Stimulated activated naive CD4-positive, alpha-beta T cell (primary cell): Measurements from ENCODE around the gene ATAD5.

Source experiments
- DNase-seq, 6 experiments: peaks; one replicate each; lab custom pipeline; 2025; lab: John Stamatoyannopoulos, UW

ATAD5 gene

DNA sequence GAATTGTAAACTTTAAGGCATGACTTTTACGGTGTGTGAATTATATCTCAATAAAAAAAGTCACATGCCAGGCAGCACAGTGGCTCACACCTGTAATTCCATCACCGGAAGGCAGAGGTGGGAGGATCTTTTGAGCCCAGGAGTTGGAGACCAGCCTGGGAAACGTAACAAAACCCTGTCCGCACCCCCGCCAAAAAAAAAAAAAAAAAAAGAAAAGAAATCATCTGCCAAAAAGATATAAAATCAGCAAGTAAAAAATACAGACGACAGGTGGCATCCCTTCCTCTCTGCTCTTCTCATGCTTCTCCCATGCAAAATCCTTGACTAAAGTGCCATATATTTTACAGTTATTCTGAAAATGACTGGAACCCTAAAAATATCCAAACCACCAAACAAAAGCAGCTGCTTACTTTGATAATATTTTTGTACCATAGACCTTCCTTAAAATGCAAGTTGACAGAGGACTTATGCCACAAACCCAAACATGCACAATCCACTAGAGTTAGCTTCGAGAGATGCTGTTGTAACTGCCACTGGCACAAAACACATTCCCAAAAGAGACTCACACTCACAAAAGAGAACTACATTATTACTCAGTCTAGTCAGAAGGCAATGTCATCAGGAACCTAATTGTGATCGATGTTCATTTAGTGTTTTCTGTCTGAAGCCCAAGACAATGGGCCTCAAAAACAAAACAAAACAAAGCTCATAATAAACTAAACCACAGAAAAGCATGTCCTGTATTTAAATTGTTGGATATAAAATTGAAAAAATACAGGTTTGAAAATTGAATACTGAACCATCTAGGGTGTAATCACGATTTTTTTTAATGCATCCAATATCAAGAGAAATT lies 9.7 kb upstream of the ATAD5 start:
- peak in 2 of 6 experiments; percentile 39 to 40 for DNase-seq

DNA sequence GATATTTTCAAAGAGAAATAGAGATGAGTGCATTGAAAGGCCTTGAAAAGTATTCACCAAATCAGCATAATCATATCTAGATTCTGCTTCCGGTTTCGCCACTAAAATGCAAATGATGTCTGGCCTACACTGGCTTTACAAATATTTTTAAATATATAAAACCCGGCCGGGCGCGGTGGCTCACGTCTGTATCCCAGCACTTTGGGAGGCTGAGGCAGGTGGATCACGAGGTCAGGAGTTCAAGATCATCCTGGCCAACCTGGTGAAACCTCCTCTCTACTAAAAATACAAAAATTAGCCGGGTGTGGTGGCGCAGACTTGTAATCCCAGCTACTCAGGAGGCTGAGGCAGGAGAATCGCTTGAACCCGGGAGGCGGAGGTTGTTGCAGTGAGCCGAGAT lies 8.8 kb upstream of the ATAD5 start:
- peak in 2 of 6 experiments; percentile 14 to 18 for DNase-seq

DNA sequence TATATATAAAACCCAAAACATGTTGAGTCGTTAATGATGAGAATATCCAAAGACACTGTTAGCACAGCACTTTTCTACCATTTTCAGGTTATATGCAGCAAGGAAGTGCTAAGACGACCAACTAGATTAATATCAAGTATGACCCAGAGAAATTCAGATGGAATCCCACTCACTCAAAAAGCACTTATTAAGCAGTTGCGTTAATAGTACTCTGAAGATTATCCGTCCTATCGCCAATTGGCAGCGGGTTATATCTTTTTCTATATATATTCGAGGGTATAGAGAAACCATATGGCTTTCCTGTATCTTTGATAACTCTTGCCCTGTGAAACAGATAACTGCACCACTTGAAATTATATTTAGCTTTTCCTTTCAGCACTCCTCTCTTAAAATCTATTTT lies 8.3 kb upstream of the ATAD5 start:
- DNase-seq = peak in 1 of 6 experiments; percentile 26

DNA sequence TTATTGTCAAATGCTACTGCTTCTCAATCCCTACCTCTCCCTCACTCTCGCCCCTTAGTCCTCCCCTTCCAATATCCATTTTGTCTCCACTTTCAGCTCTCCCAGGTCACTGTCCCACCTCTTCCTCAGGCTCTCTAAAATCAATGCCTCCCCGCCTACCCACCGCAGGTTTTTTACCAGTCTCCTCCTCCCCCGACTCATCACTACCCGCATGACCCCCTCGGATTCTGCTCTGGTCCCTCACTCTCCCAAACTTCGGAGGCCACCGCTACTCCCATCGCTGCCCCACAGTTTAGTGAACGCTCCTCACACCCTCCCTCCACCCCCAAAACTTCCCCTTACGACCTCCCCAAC lies 7.8 kb upstream of the ATAD5 start:
- peak in 1 of 6 experiments; percentile 20 for DNase-seq

DNA sequence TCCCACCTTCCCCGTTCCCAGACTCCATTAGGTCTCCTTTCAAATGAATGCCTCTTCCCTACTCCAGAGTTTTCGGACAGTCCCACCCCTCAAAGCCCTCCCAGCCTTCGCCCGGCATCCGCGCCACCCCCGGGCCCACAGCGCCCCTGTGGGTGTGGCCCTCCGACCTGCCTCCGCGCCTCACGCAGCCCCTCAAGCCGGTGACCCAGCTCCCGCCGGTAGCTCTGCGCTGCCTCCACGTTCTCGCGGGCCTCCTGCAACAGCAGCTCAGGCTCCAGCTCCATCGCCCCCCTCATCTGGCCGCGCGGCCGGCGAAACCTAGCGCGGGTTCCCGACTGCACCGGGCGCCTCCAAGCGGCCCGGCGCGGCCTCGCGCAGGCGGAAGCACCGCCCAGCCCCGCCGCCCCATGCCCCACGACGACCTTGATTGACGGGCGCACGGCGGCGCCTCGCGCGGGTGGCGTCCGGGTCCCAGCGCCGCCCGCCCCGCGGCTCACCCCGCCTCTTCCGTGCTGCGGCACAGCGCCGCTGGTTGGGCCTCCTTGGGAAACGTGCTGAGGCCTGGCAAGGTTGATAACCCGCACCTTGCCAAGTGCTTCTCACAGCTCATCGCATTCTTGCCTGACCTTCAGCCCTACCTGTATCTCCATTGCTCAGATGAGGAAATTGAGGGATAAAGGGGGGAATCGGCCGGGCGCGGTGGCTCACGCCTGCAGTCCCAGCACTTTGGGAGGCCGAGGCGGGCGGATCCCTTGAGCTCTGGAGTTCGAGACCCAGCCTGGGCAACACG lies 7.2 kb upstream of the ATAD5 start, which contains the start of gene CRLF3:
CRLF3 (minus strand) TSS at position 337 of the 790 bp plus-strand sequence; CDS start at position 296, 41 bp downstream.
- peak; percentile 81 to 93 (median 88) for DNase-seq

DNA sequence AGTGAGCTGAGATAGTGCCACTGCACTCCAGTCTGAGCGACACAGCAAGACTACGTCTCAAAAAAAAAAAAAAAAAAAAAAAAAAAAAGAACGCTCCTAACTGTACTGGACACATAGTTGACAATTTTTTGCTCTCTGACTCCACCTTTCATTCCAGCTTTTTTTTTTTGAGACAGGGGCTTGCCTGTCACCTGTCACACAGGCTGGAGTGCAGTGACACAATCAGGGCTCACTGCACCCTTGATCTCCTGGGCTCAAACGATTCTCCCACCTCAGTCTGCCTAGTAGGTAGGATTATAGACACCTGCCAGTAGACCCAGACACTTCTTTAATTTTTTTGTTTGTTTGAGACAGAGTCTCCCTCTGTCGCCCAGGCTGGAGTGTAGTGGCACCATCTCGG lies 4.7 kb upstream of the ATAD5 start:
- no peak for DNase-seq

DNA sequence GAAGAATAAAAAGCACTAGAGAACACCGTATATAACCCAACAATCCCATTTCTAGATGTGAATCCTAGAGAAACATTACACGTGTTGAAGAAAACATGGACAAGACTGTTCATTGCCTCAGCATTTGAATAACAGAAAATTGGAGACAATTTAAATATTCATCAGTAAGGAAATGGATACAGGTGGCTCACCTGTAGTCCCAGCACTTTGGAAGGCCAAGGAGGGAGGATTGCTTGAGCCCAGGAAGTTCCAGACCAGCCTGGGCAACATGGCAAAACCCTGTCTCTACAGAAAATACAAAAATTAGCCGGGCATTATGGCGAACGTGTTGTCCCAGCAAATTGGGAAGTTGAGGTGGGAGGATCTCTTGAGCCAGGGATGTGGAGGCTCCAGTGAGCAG lies 2.7 kb upstream of the ATAD5 start:
- no peak for DNase-seq

DNA sequence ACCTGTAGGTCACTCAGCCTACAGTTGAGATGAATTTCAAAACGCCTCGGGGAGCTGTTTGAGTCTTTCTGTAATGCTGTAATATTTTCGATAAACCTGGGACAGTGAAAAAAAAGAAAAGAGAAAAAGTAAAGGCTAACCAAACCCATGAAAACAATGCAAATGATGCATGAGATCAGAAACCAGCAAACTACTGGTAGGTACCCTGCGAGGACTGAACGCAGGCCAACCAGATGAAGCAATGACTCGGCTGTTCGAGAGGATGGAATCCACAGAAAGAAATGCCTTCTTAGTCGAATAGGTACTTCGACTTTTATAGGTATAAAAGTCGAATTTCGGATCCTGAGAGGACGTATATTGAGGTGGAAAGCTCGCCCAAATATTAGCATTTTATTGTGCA lies 509 bp upstream of the ATAD5 start:
- DNase-seq = no peak

DNA sequence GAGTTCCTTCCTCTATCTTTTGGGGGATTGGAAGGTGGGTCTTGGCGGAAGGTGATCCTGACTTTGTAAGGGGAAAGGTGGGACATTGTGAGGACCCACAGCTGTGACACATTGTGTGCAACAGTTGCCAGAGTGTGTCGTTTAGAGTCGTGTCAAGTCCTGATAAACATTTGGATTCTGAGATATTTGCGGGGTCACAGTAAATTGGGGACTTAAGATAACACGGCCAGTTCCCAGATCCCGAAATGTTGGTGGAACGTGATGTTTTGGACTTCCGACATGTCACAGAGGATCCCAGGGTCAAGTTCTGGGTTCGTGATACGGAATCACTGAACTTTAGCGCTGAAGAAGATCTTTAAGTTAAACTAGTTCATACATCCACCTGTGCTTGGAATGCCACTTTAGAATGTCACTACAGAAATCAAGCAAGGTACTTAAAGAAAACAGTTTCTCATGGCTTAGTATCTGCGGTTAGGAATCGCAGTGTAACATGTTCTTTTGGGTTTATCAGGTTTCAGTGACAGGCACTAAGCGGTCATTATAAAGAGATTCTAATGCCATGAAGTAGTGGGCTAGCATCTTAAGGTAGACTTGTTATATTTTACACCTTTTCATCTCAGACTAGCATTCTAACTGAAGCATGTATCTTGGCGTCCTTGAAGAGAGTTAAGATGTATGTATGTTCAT lies 815 bp downstream of the ATAD5 start:
- DNase-seq = no peak

DNA sequence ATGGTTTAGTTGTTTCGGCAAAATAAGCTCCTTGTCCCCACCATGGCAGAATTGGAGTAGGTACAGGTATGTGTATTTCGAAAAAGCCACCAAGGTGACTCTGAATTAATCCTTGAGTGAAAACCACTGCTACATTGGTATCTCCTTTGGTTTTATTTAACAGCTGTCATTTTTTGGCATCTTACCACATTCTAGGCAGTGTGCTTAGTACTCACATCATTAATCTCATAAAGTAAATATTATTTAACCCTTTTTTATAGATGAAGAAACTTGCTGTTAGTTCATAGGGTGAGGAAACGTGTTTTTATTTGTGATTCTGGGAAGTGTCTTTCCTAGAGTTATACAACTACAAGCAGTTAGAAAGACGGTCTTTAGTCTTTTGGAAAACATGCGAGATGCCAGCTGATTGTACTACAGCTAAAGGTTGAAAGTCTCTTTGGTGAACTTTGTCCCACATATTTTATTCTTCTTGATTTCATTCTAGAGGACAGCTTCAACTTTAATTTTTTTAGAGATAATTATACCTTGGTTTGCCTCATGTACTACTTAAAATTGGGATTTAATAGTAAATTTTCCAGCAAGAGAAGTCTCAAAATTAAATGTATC lies 6.5 kb downstream of the ATAD5 start:
- DNase-seq = no peak

DNA sequence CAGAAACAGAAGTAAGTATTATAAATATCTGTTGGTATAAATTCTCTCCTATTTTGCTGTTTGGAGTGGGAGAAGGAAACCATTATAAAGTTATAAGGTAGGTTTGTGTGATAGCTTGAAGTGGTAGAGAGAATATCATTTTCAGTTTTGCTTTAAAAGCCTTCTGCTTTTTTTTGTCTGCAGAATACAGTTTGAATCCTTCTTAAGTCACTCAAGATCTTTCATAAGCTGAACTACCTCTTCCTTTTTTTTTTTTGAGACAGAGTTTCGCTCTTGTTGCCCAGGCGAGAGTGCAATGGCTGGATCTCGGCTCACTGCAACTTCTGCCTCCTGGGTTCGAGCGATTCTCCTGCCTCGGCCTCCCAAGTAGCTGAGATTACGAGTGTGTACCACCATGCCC lies 9.0 kb downstream of the ATAD5 start:
- no peak for DNase-seq

DNA sequence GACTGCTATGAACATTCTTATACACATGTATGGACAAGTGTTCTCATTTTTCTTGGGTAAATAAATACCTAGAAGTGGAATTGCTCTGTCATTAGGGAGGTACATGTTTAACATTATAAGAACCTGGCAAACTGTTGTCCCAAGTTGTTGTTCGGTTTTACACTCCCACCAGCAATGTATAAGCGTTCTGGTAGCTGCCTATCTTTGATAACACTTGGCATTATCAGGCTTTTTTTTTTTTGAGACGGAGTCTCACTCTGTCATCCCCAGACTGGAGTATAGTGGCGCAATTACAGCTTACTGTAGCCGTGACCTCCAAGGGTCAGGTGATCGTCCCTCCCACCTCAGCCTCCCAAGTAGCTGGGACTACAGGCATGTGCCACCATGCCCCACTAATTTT lies 16.3 kb downstream of the ATAD5 start:
- DNase-seq = no peak

DNA sequence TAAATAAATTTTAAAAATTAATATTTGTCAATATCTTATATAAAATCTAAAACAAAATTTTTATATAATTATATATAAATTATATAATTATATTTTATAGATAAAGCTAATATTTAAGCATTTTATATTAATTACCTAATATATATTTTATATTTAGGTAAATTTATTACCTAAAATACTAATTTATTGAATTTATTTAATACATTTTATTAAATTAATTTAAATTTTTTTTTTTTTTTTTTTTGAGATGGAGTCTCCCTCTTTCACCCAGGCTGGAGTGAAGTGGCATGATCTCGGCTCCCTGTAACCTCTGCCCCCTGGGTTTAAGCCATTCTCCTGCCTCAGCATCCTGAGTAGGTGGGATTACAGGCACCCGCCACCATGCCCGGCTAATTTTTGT lies 22.4 kb downstream of the ATAD5 start:
- DNase-seq = no peak

DNA sequence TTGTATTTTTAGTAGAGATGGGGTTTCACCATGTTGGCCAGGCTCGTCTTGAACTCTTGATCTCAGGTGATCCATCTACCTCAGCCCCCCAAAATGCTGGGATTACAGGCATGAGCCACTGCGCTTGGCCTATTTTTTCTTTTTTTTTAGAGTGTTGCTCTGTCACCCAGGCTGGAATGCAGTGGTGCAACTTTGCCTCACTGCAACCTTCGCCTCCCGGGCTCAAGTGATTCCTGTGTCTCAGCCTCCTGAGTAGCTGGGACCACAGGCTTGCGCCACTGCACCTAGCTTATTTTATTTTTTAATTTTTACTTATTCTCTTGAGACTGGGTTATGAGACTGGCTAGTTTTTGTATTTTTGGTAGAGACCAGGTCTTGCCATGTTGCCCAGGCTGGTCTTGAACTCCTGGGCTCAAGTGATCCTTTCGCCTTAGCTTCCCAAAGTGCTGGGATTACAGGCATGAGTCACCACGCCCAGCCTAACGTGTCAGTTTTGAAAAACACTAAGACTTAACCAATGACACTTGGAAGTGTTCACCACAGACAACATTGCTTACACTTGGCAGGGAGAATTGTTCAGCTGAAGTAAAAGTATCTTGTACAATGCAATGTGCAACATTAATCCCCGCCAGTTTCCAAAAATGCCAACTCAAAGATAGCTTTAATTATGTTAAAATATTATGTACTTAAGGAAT lies 26.9 kb downstream of the ATAD5 start:
- no peak for DNase-seq

DNA sequence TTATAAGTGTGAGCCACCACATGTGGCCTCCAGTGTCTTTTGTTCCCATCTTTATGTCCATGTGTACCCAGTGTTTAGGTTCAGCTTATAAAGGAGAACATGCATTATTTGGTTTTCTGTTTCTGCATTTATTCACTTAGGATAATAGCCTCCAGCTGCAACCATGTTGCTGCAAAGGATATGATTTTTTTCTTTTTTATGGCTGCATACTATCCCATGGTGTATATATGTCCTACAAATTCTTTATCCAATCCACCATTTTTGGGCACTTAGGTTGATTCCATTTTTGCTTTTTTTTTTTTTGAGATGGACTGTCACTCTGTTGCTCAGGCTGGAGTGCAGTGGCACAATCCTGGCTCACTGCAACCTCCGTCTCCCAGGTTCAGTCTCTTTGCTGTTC lies 32.9 kb downstream of the ATAD5 start:
- DNase-seq = no peak

DNA sequence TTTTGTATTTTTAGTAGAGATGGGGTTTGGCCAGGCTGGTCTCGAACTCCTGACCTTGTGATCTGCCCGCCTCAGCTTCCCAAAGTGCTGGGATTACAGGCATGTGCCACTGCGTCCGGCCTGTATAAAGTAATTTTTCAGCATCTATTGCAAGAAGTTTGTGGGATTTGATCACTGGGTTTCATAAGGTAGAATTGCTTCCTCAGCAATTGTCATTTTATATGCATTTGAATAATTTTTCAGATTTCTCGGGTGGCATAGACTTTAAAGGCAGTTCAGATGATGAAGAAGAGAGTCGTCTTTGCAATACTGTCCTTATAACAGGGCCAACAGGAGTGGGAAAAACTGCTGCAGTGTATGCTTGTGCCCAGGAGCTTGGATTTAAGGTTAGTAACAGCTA lies 37.2 kb downstream of the ATAD5 start:
- DNase-seq = no peak

DNA sequence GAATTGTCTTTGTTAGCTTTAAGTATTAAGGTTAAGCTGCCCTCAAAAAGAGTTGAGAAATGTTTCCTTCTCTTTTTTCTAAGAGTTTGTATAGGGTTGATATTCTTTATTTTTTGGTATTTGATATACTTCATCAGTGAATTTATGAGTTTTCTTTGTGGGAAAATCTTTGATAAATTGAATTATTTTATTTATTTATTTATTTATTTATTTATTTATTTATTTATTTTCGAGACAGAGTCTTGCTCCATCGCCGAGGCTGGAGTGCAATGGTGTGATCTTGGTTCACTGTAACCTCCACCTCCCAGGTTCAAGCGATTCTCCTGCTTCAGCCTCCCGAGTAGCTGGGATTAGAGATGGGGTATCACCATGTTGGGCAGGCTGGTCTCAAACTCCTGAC lies 54.4 kb downstream of the ATAD5 start:
- DNase-seq = no peak

DNA sequence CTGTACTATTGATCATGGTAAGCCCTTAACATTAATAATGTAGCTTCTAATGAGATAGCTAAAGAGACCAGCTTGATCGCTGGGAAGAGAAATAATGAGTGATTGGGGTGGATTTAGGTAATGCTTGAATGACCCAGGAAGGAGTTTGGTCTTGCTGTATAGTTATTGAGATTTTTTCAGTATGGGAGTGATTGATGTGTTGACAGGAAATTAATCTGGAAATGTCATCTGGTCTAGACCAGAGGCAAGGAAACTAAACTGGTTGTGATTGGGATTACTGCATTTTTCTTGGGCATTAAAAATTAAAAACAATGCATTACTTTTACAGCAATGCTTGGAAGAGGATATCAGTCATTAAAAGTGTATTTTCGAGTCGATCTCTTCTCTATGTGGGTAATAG lies 62.5 kb downstream of the ATAD5 start:
- no peak for DNase-seq

DNA sequence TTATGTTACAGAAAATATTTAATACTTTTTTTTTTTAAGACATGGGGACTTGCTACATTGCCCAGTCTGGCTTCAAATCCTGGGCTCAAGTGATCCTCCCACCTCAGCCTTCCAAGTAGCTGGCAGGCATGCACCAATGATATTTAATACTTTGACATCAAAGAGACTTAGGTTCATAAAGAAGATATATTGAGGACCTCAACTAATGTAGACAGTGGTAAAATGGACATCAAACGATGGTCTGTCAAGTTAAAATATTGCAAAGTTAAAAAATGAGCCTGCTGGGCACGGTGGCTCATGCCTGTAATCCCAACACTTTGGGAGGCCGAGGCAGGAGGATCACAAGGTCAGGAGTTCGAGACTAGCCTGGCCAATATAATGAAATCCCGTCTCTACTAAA lies 65.5 kb downstream of the ATAD5 start:
- DNase-seq = no peak

DNA sequence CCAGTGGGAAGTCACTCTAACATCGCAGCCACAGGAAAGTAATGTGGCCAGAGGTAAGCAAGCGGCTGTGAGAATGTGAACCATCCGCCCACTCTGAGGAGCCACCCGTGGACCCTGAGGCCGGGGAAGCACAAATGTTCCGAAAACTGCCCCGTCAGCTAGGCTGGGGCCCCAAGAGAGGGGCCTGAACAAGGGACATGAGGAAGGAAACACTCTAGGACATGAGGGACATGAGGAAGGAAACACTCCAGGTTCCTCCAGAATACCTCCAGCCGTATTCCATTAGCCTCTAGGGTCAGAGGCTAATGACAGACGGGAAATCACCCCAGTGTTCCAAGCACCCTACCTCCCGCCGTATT lies 74.0 kb downstream of the ATAD5 start:
- DNase-seq = peak in 1 of 6 experiments; percentile 26

DNA sequence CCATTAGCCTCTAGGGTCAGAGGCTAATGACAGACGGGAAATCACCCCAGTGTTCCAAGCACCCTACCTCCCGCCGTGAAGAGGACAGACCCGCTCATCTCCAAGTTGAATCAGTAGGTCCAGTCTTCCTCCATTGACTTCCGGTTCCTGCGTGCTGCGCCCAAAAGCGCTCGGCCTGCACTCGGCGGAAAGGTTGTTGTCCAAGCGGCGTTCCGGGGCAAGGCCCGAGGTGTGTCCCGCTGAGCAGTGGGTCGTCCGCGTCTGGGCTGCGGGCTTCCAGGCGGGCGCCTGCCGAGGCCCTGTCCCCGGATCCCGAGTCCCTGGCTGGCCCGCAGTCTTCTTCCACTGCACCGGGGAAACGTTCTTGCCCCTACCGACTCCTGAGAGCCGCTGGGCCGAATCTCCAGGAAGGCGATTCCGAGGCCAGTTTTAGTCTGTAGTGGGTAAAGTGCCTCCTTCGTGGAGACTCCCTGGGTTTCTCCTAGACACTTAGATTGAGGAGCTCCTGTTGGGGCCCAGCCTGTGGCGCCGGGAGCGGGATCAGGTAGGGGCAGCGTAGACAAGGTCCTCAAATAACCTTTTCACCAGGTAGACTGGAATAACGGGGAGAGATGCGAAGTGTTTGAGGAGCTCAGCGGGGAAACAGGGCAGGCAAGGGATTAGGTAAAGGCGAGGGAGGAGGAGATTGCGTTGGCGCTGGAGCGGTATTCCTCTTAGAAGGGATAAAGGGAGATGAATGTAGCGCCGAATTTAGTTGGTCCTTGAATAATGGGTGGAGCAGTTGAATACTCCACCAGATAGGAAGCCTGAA lies 74.5 kb downstream of the ATAD5 start, which contains the start of gene TEFM:
TEFM (minus strand) TSS at position 138 of the 811 bp plus-strand sequence; CDS start at position 98, 40 bp downstream.
- DNase-seq = peak; percentile 48 to 85 (median 72)
